Measurements from ENCODE around the gene PDIA5.

DNA sequence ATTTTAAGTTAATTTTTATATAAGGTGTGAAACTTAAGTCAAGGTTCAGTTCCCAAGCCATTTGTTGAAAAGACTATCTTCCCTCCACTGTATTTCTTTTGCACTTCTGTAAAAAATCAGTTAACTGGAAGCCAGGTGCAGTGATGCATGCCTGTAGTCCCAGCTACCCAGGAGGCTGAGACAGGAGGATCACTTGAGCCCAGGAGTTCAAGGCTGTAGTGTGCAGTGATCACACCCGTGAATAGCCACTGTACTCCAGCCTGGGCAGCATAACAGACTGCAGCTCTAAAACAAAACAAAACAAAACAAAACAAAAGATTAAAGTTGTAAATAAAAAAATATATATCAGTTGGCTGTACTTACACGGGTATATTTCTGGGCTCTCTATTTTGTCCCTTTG, 101.8 kb downstream of the PDIA5 start:
- TF ChIP-seq, protein P1, sequence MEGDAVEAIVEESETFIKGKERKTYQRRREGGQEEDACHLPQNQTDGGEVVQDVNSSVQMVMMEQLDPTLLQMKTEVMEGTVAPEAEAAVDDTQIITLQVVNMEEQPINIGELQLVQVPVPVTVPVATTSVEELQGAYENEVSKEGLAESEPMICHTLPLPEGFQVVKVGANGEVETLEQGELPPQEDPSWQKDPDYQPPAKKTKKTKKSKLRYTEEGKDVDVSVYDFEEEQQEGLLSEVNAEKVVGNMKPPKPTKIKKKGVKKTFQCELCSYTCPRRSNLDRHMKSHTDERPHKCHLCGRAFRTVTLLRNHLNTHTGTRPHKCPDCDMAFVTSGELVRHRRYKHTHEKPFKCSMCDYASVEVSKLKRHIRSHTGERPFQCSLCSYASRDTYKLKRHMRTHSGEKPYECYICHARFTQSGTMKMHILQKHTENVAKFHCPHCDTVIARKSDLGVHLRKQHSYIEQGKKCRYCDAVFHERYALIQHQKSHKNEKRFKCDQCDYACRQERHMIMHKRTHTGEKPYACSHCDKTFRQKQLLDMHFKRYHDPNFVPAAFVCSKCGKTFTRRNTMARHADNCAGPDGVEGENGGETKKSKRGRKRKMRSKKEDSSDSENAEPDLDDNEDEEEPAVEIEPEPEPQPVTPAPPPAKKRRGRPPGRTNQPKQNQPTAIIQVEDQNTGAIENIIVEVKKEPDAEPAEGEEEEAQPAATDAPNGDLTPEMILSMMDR (IDR thresholded peaks at IDR 0.05; ENCODE audit: low read depth, low read length, poor library complexity, severe bottlenecking) = no peak
- TF ChIP-seq EZH2phosphoT487 (IDR thresholded peaks at IDR 0.05; ENCODE audit: borderline replicate concordance, low read length) = no peak
